Measurements from ENCODE around the gene MMEL1.
"Not testable (repeated sequence)": the region's sequence is repeated elsewhere in the genome, so short reads cannot be mapped to it uniquely, and the experiment has no call there.

- not testable (repeated sequence) for TF ChIP-seq CTCF, POLR2A (IDR thresholded peaks at IDR 0.05)
These were observed 21.1 kb upstream of the MMEL1 start for GRCh38 chr1:2653741-2654442.

All from testis (tissue), 2 donors.